CD4-positive, alpha-beta memory T cell (primary cell): ENCODE measurements around the gene ANKRD24. TPM values are rescaled to one million over a fixed set of nuclear protein-coding genes. Genes with fewer than 3 reads are reported as not detected.
"Not testable (repeated sequence)": the region's sequence is repeated elsewhere in the genome, so short reads cannot be mapped to it uniquely, and the experiment has no call there.

Source experiments
- CTCF ChIA-PET: fragments of 350-600 bp; sonication (Branson Sonifier 250); formaldehyde crosslinking; loops from one replicate; lab custom pipeline; 2021; ENCODE audit warnings: inconsistent platforms; ENCODE audit not compliant: partially characterized antibody; lab: Charles Lee
- POLR2A ChIA-PET: fragments of 350-600 bp; sonication (Branson Sonifier 250); formaldehyde crosslinking; loops from one replicate; lab custom pipeline; 2021; ENCODE audit not compliant: partially characterized antibody; lab: Charles Lee
- DNase-seq, 5 donors: peaks; one replicate each; pipeline versions ENCODE4 v3.0.0 to v3.0.0-alpha.2; 2020 to 2022; ENCODE audit warnings: mixed read lengths in 1 of 5
- H3K27ac ChIP-seq: one replicate; pipeline ENCODE4 v1.7.0; 2013; ENCODE audit warnings: low read depth, low read length
- H3K27me3 ChIP-seq: 2 replicates; pipeline ENCODE4 v1.7.0; 2013; ENCODE audit warnings: mild to moderate bottlenecking, low read length, moderate library complexity; ENCODE audit not compliant: insufficient read depth
- H3K36me3 ChIP-seq: 2 replicates; pipeline ENCODE4 v1.7.0; 2013; ENCODE audit warnings: mild to moderate bottlenecking, low read length, moderate library complexity; ENCODE audit not compliant: insufficient read depth
- H3K4me1 ChIP-seq: 2 replicates; pipeline ENCODE4 v1.7.0; 2013; ENCODE audit warnings: mild to moderate bottlenecking, low read length, moderate library complexity; ENCODE audit not compliant: insufficient read depth
- H3K4me3 ChIP-seq, 2 donors: one replicate each; pipeline ENCODE4 v1.7.0; 2013; ENCODE audit warnings: low read length in 2 of 2, mild to moderate bottlenecking in 1 of 2
- H3K9me3 ChIP-seq, 2 donors: one replicate each; pipeline ENCODE4 v1.7.0; 2013; ENCODE audit warnings: low read length in 2 of 2, control low read depth in 1 of 2; ENCODE audit not compliant: control insufficient read depth in 1 of 2
- H3K27ac Mint-ChIP-seq, 7 donors: one replicate each; pipeline ENCODE4 v1.8.0; 2020 to 2021; ENCODE audit warnings: mixed read lengths in 7 of 7, mild to moderate bottlenecking in 6 of 7, inconsistent platforms in 3 of 7, moderate library complexity in 3 of 7
- H3K27me3 Mint-ChIP-seq, 2 donors: one replicate each; pipeline ENCODE4 v1.8.0; 2020 to 2021; ENCODE audit warnings: mixed read lengths in 2 of 2
- H3K36me3 Mint-ChIP-seq, 2 donors: one replicate each; pipeline ENCODE4 v1.8.0; 2020 to 2021; ENCODE audit warnings: mixed read lengths in 2 of 2, inconsistent platforms in 1 of 2, mild to moderate bottlenecking in 1 of 2
- H3K4me1 Mint-ChIP-seq, 4 donors: one replicate each; pipeline ENCODE4 v1.8.0; 2020 to 2021; ENCODE audit warnings: mixed read lengths in 4 of 4, mild to moderate bottlenecking in 1 of 4
- H3K4me3 Mint-ChIP-seq, 8 donors: one replicate each; pipeline ENCODE4 v1.8.0; 2020 to 2021; ENCODE audit warnings: mixed read lengths in 8 of 8, mild to moderate bottlenecking in 7 of 8, moderate library complexity in 6 of 8, inconsistent platforms in 3 of 8
- H3K9me3 Mint-ChIP-seq, 8 donors: one replicate each; pipeline ENCODE4 v1.8.0; 2020 to 2021; ENCODE audit warnings: mixed read lengths in 8 of 8, mild to moderate bottlenecking in 5 of 8, inconsistent platforms in 3 of 8, moderate library complexity in 1 of 8
- intact Hi-C: fragments of 100-400 bp; cut with micrococcal nuclease; formaldehyde crosslinking; loops from one replicate; pipeline ENCODE4 v1.15.1; 2023
- polyA plus RNA-seq, 2 donors: library from polyadenylated mRNA; unstranded; fragments of 300-500 nt; fragmentation: Illumina TruSeq; gene quantifications; one replicate each; pipeline ENCODE4 v1.2.3, GENCODE V29; 2021
- total RNA-seq, 2 experiments: library from RNA; stranded (reverse); gene quantifications; one replicate each; pipeline ENCODE4 v1.2.3, GENCODE V29; 2021

The ANKRD24 gene
- total and polyA plus RNA-seq, 4 experiments from 2014 or later = 0.20 to 2.9 (median 1.9) TPM; not detected in 1

DNA sequence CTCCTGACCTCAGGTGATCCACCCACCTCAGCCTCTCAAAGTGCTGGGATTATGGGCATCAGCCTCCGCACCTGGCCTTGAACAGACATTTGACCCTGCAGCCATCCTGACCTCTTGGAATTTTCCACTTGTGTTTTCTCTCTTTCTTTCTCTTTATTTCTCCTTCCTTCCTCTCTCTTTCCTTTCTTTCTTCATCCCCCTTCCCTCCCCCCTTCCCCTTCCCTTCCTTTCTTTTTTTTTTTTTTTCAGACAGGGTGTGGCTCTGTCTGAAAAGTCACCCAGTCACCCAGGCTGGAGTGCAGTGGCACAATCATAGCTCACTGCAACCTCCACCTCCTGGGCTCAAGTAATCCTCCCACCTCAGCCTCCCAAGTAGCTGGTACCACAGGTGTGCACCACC is 36.0 kb downstream of the ANKRD24 start:
- H3K4me3 Mint-ChIP-seq, H3K27me3 Mint-ChIP-seq, H3K4me1 ChIP-seq, intact Hi-C loops, DNase-seq, H3K36me3 Mint-ChIP-seq, POLR2A ChIA-PET, H3K36me3 ChIP-seq, H3K27ac ChIP-seq, H3K9me3 ChIP-seq, H3K27me3 ChIP-seq, H3K9me3 Mint-ChIP-seq, H3K4me3 ChIP-seq: not testable (repeated sequence)
- CTCF ChIA-PET = interaction anchor here (0.7 kb wide), 1 partner anchor 225 kb away, joined by 4 read pairs; no protein-coding TSS in a partner anchor
- Mint-ChIP-seq H3K4me1 (peaks cover 10 to 15% (median 11%) of the 10 kb centered on the region in 4 donors), H3K27ac (peak overlapping the region in 1 of 7 donors; percentile 30)

DNA sequence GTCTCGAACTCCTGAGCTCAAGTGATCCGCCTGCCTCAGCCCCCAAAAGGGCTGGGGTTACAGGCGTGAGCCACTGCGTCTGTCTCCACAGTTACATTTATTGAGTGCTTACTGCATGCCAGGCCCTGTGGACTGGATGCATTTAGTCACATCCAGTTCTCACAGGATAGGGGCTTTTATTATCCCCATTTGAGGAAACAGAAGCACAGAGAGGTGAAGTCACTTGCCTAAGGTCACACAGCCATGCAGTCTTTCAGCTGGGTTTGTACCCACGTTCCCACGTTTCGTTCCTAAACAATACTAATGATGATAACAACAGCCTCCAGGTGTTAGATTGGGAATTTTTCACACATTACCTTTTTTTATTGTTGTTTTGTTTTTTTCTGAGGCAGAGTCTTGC is 37.7 kb downstream of the ANKRD24 start:
- ChIA-PET CTCF (interaction anchor here (0.6 kb wide), 1 partner anchor 233 kb away, joined by 4 read pairs; no protein-coding TSS in a partner anchor), POLR2A (no interaction called here)
- H3K27me3 Mint-ChIP-seq = no peaks in the 10 kb centered on the region
- no peaks in the 10 kb centered on the region for H3K36me3 Mint-ChIP-seq
- intact Hi-C loops = no loop called here
- peaks cover 0 to 1% (median 0%) of the 10 kb centered on the region in 8 donors for H3K9me3 Mint-ChIP-seq
- no peak overlapping the region for H3K27ac Mint-ChIP-seq
- Histone ChIP-seq H3K27me3 (no peaks in the 10 kb centered on the region), H3K36me3 (no peaks in the 10 kb centered on the region), H3K4me1 (peaks cover under 1% of the 10 kb centered on the region), H3K9me3 (no peaks in the 10 kb centered on the region), H3K4me3 (no peak overlapping the region), H3K27ac (no peak overlapping the region)
- no peak overlapping the region for H3K4me3 Mint-ChIP-seq
- no peak for DNase-seq
- peaks cover 0 to under 1% (median 0%) of the 10 kb centered on the region in 4 donors for H3K4me1 Mint-ChIP-seq

DNA sequence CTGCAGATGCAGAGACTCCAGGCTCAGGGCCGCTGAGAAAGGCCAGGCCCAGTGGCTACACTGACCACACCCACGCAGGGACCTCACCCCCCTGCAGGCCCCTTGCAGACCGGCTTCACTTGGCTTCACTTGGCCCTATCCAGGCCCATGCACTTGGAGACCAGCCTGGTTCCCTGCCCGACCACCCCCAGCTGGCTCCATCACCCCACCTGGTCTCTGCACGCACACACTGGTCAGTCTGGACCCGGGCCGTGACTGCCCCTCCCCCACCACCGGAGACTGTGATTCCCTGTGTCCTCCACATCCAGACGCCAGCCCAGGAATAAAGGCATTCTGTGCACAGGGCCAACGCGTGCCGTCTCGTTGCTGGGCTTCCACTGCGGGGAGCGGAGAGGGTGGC is 42.0 kb downstream of the ANKRD24 start:
- POLR2A ChIA-PET = no interaction called here
- H3K27ac Mint-ChIP-seq = no peak overlapping the region

GRCh38 chr19:4225885-4226284 is 43.4 kb downstream of the ANKRD24 start:
- no peak overlapping the region for H3K4me3 ChIP-seq
- H3K36me3 Mint-ChIP-seq = no peaks in the 10 kb centered on the region
- peaks cover 0 to 3% of the 10 kb centered on the region in 2 donors for H3K27me3 Mint-ChIP-seq
- no peaks in the 10 kb centered on the region for H3K9me3 ChIP-seq
- H3K27me3 ChIP-seq = peaks cover 13% of the 10 kb centered on the region
- no peak for DNase-seq
- ChIA-PET POLR2A (no interaction called here), CTCF (no interaction called here)
- no peaks in the 10 kb centered on the region for H3K4me1 ChIP-seq
- no peaks in the 10 kb centered on the region for H3K36me3 ChIP-seq
- no peak overlapping the region for H3K27ac ChIP-seq
- H3K9me3 Mint-ChIP-seq = no peaks in the 10 kb centered on the region
- H3K4me1 Mint-ChIP-seq = peaks cover 0 to 1% (median 0%) of the 10 kb centered on the region in 4 donors
- intact Hi-C loops = no loop called here
- H3K27ac Mint-ChIP-seq = peak overlapping the region in 1 of 7 donors; percentile 13
- no peak overlapping the region for H3K4me3 Mint-ChIP-seq

More for the DNA sequence above, 42.0 kb downstream of the ANKRD24 start:
- H3K27me3 ChIP-seq = peaks cover 13% of the 10 kb centered on the region
- no peaks in the 10 kb centered on the region for H3K9me3 ChIP-seq
- Mint-ChIP-seq H3K4me1 (peaks cover 0 to 1% (median 0%) of the 10 kb centered on the region in 4 donors), H3K27me3 (peaks cover 0 to 1% of the 10 kb centered on the region in 2 donors), H3K4me3 (no peak overlapping the region), H3K36me3 (no peaks in the 10 kb centered on the region), H3K9me3 (no peaks in the 10 kb centered on the region)
- intact Hi-C loops = no loop called here
- CTCF ChIA-PET = no interaction called here
- no peaks in the 10 kb centered on the region for H3K4me1 ChIP-seq
- H3K27ac ChIP-seq = no peak overlapping the region
- no peaks in the 10 kb centered on the region for H3K36me3 ChIP-seq
- DNase-seq = no peak
- H3K4me3 ChIP-seq = no peak overlapping the region

DNA sequence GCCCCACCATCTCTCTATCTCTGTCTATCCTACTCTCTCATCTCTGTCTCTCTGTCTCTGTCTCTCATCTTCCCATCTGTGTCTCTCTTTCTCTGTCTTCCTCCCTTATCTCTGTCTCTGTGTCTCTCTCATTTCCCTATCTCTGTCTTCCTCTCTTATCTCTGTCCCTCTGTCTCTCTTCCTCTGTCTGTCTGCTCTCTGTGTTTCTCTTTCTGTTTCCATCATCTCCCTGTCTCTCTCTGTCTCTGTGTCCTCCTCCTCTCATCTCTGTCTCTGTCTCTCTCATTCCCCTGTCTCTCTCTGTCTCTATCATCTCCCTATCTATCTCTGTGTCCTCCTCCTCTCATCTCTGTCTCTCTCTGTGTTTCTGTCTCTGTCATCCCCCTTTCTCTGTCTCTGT is 45.3 kb downstream of the ANKRD24 start:
- peaks cover 0 to 3% of the 10 kb centered on the region in 2 donors for H3K27me3 Mint-ChIP-seq
- intact Hi-C loops = no loop called here
- H3K27ac Mint-ChIP-seq = no peak overlapping the region
- peaks cover 0 to 1% (median 0%) of the 10 kb centered on the region in 4 donors for H3K4me1 Mint-ChIP-seq
- H3K9me3 ChIP-seq = no peaks in the 10 kb centered on the region
- no peak overlapping the region for H3K4me3 Mint-ChIP-seq
- ChIA-PET POLR2A (no interaction called here), CTCF (no interaction called here)
- H3K36me3 ChIP-seq = no peaks in the 10 kb centered on the region
- H3K4me1 ChIP-seq = no peaks in the 10 kb centered on the region
- H3K4me3 ChIP-seq = no peak overlapping the region
- H3K27ac ChIP-seq = no peak overlapping the region
- H3K36me3 Mint-ChIP-seq = no peaks in the 10 kb centered on the region
- no peak for DNase-seq
- peaks cover 13% of the 10 kb centered on the region for H3K27me3 ChIP-seq
- H3K9me3 Mint-ChIP-seq = no peaks in the 10 kb centered on the region

GRCh38 chr19:4228765-4229178 is 46.3 kb downstream of the ANKRD24 start:
- Mint-ChIP-seq H3K27me3 (peaks cover 3 to 9% of the 10 kb centered on the region in 2 donors), H3K9me3 (no peaks in the 10 kb centered on the region), H3K4me1 (peaks cover 0 to 1% (median 0%) of the 10 kb centered on the region in 4 donors), H3K36me3 (no peaks in the 10 kb centered on the region), H3K4me3 (no peak overlapping the region), H3K27ac (no peak overlapping the region)
- DNase-seq = no peak
- ChIA-PET POLR2A (no interaction called here), CTCF (no interaction called here)
- peaks cover 13% of the 10 kb centered on the region for H3K27me3 ChIP-seq
- H3K36me3 ChIP-seq = no peaks in the 10 kb centered on the region
- intact Hi-C loops = no loop called here
- no peak overlapping the region for H3K27ac ChIP-seq
- no peaks in the 10 kb centered on the region for H3K9me3 ChIP-seq
- no peaks in the 10 kb centered on the region for H3K4me1 ChIP-seq
- H3K4me3 ChIP-seq = no peak overlapping the region

- Histone ChIP-seq H3K9me3 (no peaks in the 10 kb centered on the region), H3K27me3 (peaks cover 13% of the 10 kb centered on the region), H3K4me1 (no peaks in the 10 kb centered on the region), H3K36me3 (no peaks in the 10 kb centered on the region), H3K4me3 (no peak within 1 kb of the TSS), H3K27ac (no peak within 1 kb of the TSS)
- intact Hi-C loops = no loop called here
- CTCF ChIA-PET = no interaction called here
- peaks cover 0 to 1% (median 0%) of the 10 kb centered on the region in 4 donors for H3K4me1 Mint-ChIP-seq
- no peaks in the 10 kb centered on the region for H3K9me3 Mint-ChIP-seq
- no peak within 1 kb of the TSS for H3K4me3 Mint-ChIP-seq
- no peak for DNase-seq
- no peak within 1 kb of the TSS for H3K27ac Mint-ChIP-seq
- peaks cover 3 to 12% of the 10 kb centered on the region in 2 donors for H3K27me3 Mint-ChIP-seq
- H3K36me3 Mint-ChIP-seq = no peaks in the 10 kb centered on the region
- POLR2A ChIA-PET = no interaction called here
Observed at GRCh38 chr19:4229179-4229931, 46.9 kb downstream of the ANKRD24 start, which contains the start of gene EBI3. Gene EBI3, plus strand, starts transcription at chr19:4229523. Its CDS starts 28 bp downstream, at chr19:4229551.
